K562 (cell line): Measurements from ENCODE around the gene CTU1. TPM values are rescaled to one million over a fixed set of nuclear protein-coding genes. Genes with fewer than 3 reads are reported as not detected.
A peak's percentile ranks its signal among the peaks of the same experiment; 100 is the strongest.

Experiments
- AFF4 ChIP-seq: sonication (generic); formaldehyde crosslinking; IDR thresholded peaks from 2 replicates; pipeline ENCODE4 v1.8.0; 2023; ENCODE audit warnings: mild to moderate bottlenecking, missing genetic modification reagents
- CREM ChIP-seq: IDR thresholded peaks from 2 replicates; pipeline ENCODE4 v1.6.1; 2014; ENCODE audit warnings: antibody characterized with exemption, low read depth
- NCOA1 ChIP-seq: fragments of 450-650 bp; IDR thresholded peaks from 2 replicates; pipeline ENCODE4 v1.6.1; 2016; ENCODE audit warnings: low read depth
- NRF1 ChIP-seq, 2 experiments: fragments of 450-650 bp; IDR thresholded peaks in 1 of 2; conservative IDR thresholded peaks in 1 of 2; 2 replicates each; pipeline ENCODE4 v1.6.1; 2014; ENCODE audit warnings: mild to moderate bottlenecking in 2 of 2
- WHSC1 ChIP-seq: IDR thresholded peaks from one replicate; pipeline ENCODE4 v1.6.1; 2012; ENCODE audit warnings: low read length, control low read depth, inconsistent platforms
- polyA plus RNA-seq, 8 experiments: library from polyadenylated mRNA; depleted of rRNA in 4 of 8; stranded (reverse) in 5 of 8; unstranded in 3 of 8; fragments of >200 nt; fragmentation: Nextera tagmentation in 2 of 8; fragmentation: Illumina TruSeq in 1 of 8; extraction: Ambion mirVana in 2 of 8; extraction: Trizol in 1 of 8; gene quantifications; 2 replicates each; pipeline versions ENCODE4 v1.2.1 to v1.2.3, GENCODE V29; 2011 to 2014; ENCODE audit warnings: inconsistent platforms in 1 of 8, missing spikeins in 1 of 8
- total RNA-seq, 7 experiments: library from RNA; depleted of rRNA in 6 of 7; stranded (reverse); fragments of >200 nt in 6 of 7; fragmentation: Illumina TruSeq in 2 of 7; extraction: Trizol in 2 of 7; gene quantifications; 2 replicates each; pipeline versions ENCODE4 v1.2.1 to v1.2.3, GENCODE V29; 2011 to 2021; ENCODE audit warnings: low replicate concordance in 1 of 7
- TF ChIP-seq, protein P1 (sequence below): fragments of 450-650 bp; IDR thresholded peaks from 2 replicates; pipeline ENCODE4 v1.6.1; 2016; ENCODE audit warnings: mild to moderate bottlenecking, moderate library complexity
- TF ChIP-seq, protein P2 (sequence below): fragments of 250-450 bp; sonication (Bioruptor Pico); IDR thresholded peaks from 2 replicates; pipeline ENCODE4 v1.5.0; 2021; ENCODE audit warnings: mild to moderate bottlenecking, moderate library complexity

Gene CTU1
- total and polyA plus RNA-seq, 9 of the 15 experiments (the other 6 are each of a cell fraction or from before 2014, with no cell fraction given) = 0.03 to 18.4 (median 2.3) TPM; not detected in 1

- TF ChIP-seq, protein P1, sequence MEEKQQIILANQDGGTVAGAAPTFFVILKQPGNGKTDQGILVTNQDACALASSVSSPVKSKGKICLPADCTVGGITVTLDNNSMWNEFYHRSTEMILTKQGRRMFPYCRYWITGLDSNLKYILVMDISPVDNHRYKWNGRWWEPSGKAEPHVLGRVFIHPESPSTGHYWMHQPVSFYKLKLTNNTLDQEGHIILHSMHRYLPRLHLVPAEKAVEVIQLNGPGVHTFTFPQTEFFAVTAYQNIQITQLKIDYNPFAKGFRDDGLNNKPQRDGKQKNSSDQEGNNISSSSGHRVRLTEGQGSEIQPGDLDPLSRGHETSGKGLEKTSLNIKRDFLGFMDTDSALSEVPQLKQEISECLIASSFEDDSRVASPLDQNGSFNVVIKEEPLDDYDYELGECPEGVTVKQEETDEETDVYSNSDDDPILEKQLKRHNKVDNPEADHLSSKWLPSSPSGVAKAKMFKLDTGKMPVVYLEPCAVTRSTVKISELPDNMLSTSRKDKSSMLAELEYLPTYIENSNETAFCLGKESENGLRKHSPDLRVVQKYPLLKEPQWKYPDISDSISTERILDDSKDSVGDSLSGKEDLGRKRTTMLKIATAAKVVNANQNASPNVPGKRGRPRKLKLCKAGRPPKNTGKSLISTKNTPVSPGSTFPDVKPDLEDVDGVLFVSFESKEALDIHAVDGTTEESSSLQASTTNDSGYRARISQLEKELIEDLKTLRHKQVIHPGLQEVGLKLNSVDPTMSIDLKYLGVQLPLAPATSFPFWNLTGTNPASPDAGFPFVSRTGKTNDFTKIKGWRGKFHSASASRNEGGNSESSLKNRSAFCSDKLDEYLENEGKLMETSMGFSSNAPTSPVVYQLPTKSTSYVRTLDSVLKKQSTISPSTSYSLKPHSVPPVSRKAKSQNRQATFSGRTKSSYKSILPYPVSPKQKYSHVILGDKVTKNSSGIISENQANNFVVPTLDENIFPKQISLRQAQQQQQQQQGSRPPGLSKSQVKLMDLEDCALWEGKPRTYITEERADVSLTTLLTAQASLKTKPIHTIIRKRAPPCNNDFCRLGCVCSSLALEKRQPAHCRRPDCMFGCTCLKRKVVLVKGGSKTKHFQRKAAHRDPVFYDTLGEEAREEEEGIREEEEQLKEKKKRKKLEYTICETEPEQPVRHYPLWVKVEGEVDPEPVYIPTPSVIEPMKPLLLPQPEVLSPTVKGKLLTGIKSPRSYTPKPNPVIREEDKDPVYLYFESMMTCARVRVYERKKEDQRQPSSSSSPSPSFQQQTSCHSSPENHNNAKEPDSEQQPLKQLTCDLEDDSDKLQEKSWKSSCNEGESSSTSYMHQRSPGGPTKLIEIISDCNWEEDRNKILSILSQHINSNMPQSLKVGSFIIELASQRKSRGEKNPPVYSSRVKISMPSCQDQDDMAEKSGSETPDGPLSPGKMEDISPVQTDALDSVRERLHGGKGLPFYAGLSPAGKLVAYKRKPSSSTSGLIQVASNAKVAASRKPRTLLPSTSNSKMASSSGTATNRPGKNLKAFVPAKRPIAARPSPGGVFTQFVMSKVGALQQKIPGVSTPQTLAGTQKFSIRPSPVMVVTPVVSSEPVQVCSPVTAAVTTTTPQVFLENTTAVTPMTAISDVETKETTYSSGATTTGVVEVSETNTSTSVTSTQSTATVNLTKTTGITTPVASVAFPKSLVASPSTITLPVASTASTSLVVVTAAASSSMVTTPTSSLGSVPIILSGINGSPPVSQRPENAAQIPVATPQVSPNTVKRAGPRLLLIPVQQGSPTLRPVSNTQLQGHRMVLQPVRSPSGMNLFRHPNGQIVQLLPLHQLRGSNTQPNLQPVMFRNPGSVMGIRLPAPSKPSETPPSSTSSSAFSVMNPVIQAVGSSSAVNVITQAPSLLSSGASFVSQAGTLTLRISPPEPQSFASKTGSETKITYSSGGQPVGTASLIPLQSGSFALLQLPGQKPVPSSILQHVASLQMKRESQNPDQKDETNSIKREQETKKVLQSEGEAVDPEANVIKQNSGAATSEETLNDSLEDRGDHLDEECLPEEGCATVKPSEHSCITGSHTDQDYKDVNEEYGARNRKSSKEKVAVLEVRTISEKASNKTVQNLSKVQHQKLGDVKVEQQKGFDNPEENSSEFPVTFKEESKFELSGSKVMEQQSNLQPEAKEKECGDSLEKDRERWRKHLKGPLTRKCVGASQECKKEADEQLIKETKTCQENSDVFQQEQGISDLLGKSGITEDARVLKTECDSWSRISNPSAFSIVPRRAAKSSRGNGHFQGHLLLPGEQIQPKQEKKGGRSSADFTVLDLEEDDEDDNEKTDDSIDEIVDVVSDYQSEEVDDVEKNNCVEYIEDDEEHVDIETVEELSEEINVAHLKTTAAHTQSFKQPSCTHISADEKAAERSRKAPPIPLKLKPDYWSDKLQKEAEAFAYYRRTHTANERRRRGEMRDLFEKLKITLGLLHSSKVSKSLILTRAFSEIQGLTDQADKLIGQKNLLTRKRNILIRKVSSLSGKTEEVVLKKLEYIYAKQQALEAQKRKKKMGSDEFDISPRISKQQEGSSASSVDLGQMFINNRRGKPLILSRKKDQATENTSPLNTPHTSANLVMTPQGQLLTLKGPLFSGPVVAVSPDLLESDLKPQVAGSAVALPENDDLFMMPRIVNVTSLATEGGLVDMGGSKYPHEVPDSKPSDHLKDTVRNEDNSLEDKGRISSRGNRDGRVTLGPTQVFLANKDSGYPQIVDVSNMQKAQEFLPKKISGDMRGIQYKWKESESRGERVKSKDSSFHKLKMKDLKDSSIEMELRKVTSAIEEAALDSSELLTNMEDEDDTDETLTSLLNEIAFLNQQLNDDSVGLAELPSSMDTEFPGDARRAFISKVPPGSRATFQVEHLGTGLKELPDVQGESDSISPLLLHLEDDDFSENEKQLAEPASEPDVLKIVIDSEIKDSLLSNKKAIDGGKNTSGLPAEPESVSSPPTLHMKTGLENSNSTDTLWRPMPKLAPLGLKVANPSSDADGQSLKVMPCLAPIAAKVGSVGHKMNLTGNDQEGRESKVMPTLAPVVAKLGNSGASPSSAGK = peak; percentile 55
- TF ChIP-seq WHSC1 = no peak
- 0 out of 2 replicates have a peak, but pooled peaks have one; percentile 45 for TF ChIP-seq NCOA1
- TF ChIP-seq, protein P2, sequence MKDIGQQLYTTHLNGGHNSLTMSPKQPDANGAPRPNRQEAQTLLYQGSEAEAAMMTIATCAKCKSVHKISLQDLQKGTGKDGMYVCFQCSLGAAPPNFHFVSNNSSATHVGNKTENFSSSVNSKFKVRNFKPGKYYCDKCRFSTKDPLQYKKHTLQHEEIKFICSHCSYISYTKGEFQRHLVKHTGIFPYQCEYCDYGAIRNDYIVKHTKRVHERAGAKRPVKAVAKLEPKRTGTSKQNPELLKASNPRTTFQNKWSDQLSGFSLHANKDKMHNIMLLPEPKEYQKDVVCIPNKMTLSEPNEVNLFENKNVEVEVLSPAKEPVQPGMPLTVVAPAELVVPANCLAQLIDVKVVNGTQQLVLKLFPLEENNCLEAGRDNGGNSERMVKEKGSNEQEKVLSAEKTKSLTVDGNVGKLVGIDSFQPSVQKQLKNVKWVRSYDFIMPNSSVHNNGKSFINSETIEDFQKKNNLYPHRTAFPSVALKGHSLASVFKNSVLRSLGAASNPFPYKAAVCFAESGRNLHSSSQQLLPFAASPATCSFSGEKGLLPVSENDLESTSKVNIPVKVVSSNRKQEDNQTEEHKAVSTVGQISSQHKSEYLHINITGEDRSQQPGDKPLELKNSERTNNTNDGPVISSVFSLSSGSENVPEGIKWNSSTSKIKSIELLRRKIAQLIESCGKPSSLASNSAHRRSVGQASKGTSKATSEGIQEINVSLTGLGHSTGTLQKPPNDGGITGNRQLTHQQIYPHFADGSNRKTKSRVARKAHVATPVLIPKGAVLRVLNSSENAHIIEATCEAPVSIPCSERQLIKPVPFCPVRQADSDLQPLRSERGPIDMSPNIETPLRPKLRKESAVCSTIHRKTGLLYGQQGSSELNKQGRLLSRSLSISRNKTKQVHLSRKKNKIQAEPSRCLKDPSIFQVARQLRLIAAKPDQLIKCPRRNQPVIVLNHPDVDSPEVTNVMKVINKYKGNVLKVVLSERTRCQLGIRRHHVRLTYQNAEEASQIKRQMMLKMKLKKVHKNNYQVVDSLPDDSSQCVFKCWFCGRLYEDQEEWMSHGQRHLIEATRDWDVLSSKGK (CRISPR knock-in tag) = no peak
- peak; percentile 13; the same call in 1 of the 2 replicates for TF ChIP-seq CREM
- 0 out of 2 replicates have a peak, but pooled peaks have one; percentile 31 for TF ChIP-seq AFF4 (CRISPR knock-in tag)
- peak; percentile 27 to 49; a peak in 3 of 4 replicates for TF ChIP-seq NRF1 (conservative IDR thresholded peaks at IDR 0.05 in 1 of 2, IDR thresholded peaks at IDR 0.05 in 1 of 2)
These were observed 23.8 kb upstream of the CTU1 start (continued) for GRCh38 chr19:51131780-51132680.
